ENCODE measurements around the gene SDF4. TPM values are rescaled to one million over a fixed set of nuclear protein-coding genes. Genes with fewer than 3 reads are reported as not detected.

Gene SDF4
- total and polyA plus RNA-seq, 2 of the 13 experiments (the other 11 are each of a cell fraction or from before 2014, with no cell fraction given) = 80.8 to 107 TPM

DNA sequence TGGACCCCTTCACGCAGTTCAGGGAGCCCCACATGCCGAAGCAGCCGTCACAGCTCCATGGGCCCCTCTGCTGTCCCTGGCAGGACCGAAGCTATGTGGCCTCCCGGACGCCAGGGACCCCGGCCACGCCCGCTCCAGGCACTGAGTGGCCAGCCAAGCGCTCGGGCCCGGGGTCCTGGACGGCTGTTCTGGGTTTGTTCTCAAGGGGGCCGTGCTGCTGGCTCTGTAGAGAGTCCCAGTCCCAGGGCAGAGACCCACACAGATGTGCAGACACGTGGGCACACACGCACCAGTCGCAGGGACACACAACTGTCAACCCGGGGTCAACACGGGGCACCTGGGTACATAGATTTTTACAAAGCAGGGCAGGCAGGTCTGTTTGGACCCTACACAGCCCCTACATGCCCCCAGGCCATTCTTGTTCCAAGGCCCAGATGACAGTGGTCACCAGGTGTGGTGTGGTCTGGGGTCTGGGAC, 6.9 kb upstream of the SDF4 start (continued):
- TF ChIP-seq NR2F1 (CRISPR knock-in tag; IDR thresholded peaks at IDR 0.05) = no peak
- TF ChIP-seq, protein P1, sequence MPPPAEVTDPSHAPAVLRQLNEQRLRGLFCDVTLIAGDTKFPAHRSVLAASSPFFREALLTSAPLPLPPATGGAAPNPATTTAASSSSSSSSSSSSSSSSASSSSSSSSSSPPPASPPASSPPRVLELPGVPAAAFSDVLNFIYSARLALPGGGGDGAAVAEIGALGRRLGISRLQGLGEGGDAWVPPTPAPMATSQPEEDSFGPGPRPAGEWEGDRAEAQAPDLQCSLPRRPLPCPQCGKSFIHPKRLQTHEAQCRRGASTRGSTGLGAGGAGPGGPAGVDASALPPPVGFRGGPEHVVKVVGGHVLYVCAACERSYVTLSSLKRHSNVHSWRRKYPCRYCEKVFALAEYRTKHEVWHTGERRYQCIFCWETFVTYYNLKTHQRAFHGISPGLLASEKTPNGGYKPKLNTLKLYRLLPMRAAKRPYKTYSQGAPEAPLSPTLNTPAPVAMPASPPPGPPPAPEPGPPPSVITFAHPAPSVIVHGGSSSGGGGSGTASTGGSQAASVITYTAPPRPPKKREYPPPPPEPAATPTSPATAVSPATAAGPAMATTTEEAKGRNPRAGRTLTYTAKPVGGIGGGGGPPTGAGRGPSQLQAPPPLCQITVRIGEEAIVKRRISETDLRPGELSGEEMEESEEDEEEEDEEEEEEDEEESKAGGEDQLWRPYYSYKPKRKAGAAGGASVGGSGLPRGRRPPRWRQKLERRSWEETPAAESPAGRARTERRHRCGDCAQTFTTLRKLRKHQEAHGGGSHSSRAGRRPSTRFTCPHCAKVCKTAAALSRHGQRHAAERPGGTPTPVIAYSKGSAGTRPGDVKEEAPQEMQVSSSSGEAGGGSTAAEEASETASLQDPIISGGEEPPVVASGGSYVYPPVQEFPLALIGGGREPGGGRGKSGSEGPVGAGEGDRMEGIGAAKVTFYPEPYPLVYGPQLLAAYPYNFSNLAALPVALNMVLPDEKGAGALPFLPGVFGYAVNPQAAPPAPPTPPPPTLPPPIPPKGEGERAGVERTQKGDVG (CRISPR knock-in tag; IDR thresholded peaks at IDR 0.05; ENCODE audit: borderline replicate concordance) = no peak
- TF ChIP-seq MAFF (IDR thresholded peaks at IDR 0.05; ENCODE audit: low read depth, low read length) = no peak
- TF ChIP-seq, protein P2, sequence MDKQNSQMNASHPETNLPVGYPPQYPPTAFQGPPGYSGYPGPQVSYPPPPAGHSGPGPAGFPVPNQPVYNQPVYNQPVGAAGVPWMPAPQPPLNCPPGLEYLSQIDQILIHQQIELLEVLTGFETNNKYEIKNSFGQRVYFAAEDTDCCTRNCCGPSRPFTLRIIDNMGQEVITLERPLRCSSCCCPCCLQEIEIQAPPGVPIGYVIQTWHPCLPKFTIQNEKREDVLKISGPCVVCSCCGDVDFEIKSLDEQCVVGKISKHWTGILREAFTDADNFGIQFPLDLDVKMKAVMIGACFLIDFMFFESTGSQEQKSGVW (CRISPR knock-in tag; IDR thresholded peaks at IDR 0.05; ENCODE audit: borderline replicate concordance) = no peak
- TF ChIP-seq, protein P3, sequence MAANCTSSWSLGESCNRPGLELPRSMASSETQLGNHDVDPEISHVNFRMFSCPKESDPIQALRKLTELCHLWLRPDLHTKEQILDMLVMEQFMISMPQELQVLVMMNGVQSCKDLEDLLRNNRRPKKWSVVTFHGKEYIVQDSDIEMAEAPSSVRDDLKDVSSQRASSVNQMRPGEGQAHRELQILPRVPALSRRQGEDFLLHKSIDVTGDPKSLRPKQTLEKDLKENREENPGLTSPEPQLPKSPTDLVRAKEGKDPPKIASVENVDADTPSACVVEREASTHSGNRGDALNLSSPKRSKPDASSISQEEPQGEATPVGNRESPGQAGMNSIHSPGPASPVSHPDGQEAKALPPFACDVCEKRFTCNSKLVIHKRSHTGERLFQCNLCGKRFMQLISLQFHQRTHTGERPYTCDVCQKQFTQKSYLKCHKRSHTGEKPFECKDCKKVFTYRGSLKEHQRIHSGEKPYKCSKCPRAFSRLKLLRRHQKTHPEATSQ (CRISPR knock-in tag; IDR thresholded peaks at IDR 0.05; ENCODE audit: borderline replicate concordance) = no peak
- TF ChIP-seq ZFAT (CRISPR knock-in tag; conservative IDR thresholded peaks at IDR 0.05) = no peak
- no peak for TF ChIP-seq EP300 (IDR thresholded peaks at IDR 0.05; ENCODE audit: low read depth in 2 of 2, low read length in 2 of 2)
- TF ChIP-seq EP300 (CRISPR knock-in tag; IDR thresholded peaks at IDR 0.05; ENCODE audit: borderline replicate concordance) = no peak
- TF ChIP-seq ELF3 (CRISPR knock-in tag; IDR thresholded peaks at IDR 0.05) = no peak
- TF ChIP-seq PAF1 (CRISPR knock-in tag; IDR thresholded peaks at IDR 0.05) = no peak
- TF ChIP-seq RFX1 (IDR thresholded peaks at IDR 0.05) = no peak
- no peak for TF ChIP-seq ATM (IDR thresholded peaks at IDR 0.05; ENCODE audit: borderline replicate concordance)
- TF ChIP-seq, protein P4, sequence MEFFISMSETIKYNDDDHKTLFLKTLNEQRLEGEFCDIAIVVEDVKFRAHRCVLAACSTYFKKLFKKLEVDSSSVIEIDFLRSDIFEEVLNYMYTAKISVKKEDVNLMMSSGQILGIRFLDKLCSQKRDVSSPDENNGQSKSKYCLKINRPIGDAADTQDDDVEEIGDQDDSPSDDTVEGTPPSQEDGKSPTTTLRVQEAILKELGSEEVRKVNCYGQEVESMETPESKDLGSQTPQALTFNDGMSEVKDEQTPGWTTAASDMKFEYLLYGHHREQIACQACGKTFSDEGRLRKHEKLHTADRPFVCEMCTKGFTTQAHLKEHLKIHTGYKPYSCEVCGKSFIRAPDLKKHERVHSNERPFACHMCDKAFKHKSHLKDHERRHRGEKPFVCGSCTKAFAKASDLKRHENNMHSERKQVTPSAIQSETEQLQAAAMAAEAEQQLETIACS (CRISPR knock-in tag; IDR thresholded peaks at IDR 0.05) = no peak
- TF ChIP-seq KAT7 (CRISPR knock-in tag; IDR thresholded peaks at IDR 0.05; ENCODE audit: borderline replicate concordance) = no peak
- TF ChIP-seq, protein P5, sequence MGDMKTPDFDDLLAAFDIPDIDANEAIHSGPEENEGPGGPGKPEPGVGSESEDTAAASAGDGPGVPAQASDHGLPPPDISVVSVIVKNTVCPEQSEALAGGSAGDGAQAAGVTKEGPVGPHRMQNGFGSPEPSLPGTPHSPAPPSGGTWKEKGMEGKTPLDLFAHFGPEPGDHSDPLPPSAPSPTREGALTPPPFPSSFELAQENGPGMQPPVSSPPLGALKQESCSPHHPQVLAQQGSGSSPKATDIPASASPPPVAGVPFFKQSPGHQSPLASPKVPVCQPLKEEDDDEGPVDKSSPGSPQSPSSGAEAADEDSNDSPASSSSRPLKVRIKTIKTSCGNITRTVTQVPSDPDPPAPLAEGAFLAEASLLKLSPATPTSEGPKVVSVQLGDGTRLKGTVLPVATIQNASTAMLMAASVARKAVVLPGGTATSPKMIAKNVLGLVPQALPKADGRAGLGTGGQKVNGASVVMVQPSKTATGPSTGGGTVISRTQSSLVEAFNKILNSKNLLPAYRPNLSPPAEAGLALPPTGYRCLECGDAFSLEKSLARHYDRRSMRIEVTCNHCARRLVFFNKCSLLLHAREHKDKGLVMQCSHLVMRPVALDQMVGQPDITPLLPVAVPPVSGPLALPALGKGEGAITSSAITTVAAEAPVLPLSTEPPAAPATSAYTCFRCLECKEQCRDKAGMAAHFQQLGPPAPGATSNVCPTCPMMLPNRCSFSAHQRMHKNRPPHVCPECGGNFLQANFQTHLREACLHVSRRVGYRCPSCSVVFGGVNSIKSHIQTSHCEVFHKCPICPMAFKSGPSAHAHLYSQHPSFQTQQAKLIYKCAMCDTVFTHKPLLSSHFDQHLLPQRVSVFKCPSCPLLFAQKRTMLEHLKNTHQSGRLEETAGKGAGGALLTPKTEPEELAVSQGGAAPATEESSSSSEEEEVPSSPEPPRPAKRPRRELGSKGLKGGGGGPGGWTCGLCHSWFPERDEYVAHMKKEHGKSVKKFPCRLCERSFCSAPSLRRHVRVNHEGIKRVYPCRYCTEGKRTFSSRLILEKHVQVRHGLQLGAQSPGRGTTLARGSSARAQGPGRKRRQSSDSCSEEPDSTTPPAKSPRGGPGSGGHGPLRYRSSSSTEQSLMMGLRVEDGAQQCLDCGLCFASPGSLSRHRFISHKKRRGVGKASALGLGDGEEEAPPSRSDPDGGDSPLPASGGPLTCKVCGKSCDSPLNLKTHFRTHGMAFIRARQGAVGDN (CRISPR knock-in tag; IDR thresholded peaks at IDR 0.05) = no peak
- no peak for TF ChIP-seq ZNF572 (CRISPR knock-in tag; IDR thresholded peaks at IDR 0.05)
- no peak for TF ChIP-seq ZNF430 (CRISPR knock-in tag; IDR thresholded peaks at IDR 0.05)
- TF ChIP-seq NFATC3 (CRISPR knock-in tag; IDR thresholded peaks at IDR 0.05) = no peak
- no peak for TF ChIP-seq HIVEP1 (CRISPR knock-in tag; IDR thresholded peaks at IDR 0.05)
- TF ChIP-seq ZNF552 (CRISPR knock-in tag; IDR thresholded peaks at IDR 0.05; ENCODE audit: borderline replicate concordance) = 0 out of 2 replicates have a peak, but pooled peaks have one; percentile 3
